T-helper 22 cell (primary cell): ENCODE data around the gene MNT.
A peak's percentile ranks its signal among the peaks of the same experiment; 100 is the strongest.
"Not testable (repeated sequence)": the region's sequence is repeated elsewhere in the genome, so short reads cannot be mapped to it uniquely, and the experiment has no call there.

ENCODE experiments used
- DNase-seq: peaks from one replicate; pipeline ENCODE4 v3.0.0-alpha.2; 2020; ENCODE audit warnings: low read depth

The MNT gene, protein sequence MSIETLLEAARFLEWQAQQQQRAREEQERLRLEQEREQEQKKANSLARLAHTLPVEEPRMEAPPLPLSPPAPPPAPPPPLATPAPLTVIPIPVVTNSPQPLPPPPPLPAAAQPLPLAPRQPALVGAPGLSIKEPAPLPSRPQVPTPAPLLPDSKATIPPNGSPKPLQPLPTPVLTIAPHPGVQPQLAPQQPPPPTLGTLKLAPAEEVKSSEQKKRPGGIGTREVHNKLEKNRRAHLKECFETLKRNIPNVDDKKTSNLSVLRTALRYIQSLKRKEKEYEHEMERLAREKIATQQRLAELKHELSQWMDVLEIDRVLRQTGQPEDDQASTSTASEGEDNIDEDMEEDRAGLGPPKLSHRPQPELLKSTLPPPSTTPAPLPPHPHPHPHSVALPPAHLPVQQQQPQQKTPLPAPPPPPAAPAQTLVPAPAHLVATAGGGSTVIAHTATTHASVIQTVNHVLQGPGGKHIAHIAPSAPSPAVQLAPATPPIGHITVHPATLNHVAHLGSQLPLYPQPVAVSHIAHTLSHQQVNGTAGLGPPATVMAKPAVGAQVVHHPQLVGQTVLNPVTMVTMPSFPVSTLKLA

DNA sequence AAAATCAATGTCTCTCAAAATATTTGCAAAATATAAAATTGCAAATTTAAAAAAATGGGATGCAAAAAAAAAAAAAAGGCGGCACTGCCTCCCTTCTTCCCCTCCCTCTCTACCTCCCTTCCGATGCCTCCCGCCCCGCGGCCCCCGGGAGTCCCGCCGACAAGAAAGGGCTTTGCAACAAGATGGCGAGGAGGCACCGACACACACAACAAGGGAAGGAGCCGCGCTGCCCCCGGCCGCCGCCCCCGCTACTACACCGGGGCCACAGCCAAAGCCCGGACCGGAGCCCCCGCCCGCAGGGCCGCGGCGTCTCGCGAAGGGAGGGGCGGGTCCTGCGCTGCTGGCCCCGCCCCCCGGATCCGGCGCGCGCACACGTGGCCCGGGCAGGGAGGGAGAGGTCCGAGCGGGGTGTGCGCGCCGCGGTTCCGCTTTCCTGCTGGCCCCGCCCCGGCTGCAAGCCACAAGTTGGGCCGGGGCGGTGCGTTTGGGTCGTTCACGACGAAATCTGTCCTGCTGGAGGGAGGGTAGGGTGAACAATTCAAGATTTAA is at the start of gene MNT:
MNT (minus strand) TSS at position 184 of the 549 bp plus-strand sequence. CDS start 348 bp downstream, outside the sequence.
- DNase-seq = peak; percentile 92

DNA sequence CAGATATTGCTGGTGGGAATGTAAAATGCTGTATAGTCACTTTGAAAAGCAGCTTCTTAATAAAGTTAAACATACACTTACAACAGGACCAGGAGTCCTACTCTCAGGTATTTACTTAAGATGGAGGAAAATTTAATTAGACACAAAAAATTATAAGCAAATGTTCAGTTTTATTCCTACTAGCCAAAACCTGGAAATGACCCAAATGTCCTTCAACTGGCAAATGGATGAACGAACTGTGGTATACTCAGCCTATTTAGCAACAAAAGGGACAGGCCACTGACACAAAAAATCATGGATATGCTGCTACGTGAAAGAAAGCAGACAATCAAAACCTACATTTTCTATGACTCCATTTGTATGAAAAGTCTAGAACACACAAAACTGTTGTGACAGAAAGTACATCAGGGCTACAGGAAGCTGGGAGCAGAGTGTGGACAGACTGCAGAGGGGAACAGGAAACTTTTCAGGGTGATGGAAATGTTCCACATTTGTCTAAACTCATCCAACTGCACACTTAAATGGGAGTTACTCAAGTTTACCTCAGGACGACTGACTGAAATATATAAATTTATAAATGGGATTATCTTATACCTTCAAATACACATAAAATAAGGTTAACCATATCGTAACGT is 49.3 kb upstream of the MNT start:
- DNase-seq = no peak

DNA sequence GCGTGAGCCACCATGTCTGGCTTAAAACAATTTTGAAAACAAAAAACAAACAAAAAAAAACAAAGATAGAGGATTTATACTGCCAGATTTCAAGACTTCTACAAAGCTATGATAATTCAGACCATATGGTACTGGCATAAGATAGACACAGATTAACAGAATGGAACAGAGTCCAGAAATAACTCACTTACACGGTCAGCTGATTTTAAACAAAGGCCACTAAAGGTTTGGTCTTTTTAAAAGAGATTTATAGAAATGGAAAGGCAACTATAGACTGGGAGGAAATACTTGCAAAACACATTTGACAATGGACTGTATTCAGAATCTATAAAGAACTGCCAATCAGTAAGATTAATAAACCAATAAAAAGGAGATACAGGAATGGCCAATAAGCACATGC is 48.6 kb upstream of the MNT start:
- no peak for DNase-seq

DNA sequence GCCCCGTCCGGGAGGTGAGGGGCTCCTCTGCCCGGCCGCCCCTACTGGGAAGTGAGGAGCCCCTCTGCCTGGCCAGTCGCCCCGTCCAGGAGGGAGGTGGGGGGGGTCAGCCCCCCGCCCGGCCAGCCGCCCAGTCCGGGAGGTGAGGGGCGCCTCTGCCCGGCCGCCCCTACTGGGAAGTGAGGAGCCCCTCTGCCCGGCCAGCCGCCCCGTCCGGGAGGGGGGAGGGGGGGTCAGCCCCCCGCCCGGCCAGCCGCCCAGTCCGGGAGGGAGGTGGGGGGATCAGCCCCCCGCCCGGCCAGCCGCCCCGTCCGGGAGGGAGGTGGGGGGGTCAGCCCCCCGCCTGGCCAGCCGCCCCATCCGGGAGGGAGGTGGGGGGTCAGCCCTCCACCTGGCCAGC is 46.6 kb upstream of the MNT start:
- DNase-seq = not testable (repeated sequence)

DNA sequence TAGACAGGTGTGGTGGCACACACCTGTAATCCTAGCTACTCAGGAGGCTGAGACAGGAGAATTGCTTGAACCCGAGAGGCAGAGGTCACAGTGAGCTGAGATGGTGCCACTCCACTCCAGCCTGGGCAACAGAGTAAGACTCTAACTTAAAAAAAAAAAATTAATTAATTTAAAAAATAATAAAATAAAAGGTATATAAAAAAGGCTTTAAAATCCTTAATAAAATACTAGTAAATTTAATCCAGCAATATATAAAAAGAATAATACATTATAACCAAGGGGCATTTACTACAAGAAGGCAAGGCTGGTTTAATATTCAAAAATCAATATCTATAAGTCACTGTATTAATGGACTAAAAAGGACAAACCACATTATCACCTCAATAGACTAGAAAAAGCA is 44.8 kb upstream of the MNT start:
- no peak for DNase-seq

DNA sequence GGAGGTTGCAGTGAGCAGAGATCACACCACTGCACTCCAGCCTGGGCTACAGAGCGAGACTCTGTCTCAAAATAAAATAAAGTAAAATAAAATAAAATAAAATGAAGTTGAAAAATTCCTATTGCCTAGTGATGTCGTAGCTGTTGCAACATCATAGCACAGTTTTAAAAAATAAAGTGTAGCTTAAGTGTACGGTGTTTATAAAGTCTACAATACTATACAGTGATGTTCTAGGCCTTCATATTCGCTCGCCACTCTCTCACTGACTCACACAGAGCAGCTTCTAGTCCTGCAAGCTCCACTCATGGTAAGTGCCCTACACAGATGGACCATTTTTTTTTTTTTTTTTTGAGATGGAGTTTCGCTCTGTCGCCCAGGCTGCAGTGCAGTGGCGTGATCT is 43.5 kb upstream of the MNT start:
- DNase-seq = no peak

DNA sequence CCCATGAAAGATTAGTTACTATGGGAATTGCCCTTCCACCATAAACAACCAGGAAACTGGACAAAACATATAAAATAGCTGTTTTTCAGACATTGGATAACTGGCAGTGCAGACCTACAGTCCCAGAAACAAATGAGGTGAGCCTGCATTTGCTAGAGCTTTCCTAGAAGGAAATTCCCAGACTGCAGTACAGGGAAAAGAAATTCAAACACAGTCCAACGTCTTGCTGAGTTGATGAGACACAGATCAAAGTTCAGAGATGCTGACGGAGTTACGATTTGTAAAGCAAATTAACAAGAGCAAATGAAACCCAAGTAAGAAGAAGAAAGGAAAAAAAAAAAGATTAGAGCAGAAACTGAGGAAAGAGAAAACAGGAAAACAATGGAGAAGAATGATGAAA is 41.3 kb upstream of the MNT start:
- DNase-seq = no peak

DNA sequence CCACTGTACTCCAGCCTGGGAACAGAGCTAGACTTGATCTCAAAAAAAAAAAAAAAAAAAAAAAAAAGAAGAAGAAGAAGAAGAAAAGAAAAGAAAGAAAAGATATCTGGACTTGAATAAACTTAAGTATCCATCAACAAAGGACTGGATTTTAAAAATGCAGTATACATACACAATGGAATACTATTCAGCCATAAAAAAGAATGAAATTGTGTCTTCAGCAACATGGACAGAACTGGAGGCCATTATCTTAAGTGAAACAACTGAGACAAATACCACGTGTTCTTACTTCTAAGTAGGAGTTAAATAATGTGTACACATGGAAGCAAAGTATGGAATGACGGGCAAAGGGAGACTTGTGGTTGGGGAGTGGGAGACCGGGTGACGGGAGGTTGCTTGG is 40.1 kb upstream of the MNT start:
- no peak for DNase-seq

DNA sequence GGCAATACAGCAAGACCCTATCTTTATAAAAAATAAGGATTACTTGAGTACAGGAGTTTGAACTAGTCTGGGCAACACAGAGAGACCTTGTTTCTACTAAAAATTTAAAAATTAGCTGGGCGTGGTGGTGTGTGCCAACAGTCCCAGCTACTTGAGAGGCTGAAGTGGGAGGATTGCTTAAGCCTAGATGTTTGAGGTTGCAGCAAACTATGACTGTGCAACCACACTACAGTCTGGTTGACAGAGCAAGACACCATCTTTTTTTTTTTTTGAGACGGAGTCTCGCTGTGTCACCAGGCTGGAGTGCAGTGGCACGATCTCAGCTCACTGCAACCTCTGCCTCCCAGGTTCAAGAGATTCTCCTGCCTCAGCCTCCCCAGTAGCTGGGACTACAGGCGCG is 39.1 kb upstream of the MNT start:
- not testable (repeated sequence) for DNase-seq

DNA sequence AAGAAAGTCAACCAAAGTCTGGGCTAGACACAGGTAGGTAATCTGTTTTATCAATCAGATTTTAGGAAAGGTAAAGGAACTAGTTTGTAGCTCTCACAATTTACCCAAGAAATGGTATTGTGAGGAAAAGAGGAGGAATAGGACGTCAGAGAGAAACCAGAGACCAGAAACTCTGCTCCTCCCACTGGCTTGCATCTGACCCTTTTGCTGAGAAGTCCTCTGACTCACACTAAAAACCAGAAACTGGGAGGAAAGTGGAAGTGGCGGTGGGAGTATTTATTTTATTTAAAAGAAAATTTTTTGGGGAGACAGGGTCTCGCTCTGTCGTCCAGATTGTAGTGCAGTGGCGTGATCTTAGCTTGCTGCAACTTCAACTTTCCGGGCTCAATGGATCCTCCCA is 38.0 kb upstream of the MNT start:
- no peak for DNase-seq

DNA sequence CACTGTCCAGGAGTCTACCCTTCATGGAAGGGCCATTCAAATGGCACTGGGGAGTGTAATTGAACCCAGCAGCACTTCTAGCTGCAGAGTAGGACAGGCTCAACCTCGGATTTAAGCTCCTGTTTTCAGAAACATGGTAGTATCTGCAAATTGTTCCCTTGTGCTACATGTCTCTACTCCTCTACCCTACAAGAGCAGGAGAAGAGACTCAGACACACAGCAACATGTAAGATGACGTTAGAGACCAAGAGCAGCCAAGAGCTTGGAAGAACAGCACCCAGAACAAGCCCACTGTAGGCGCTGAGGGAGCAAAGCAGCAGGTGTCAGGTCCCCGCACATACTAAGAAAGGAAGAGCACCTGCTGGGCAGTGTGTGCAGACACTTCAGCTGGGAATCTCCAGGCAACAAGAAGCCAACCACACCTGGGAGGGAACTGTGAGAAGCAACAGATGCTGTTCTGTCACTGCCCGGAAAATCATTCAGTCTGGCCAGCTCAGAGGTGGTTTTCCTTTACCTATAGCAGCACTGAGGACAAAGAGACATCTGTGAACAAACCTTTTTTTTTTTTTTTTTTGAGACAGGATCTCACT is 35.6 kb upstream of the MNT start:
- DNase-seq = no peak

DNA sequence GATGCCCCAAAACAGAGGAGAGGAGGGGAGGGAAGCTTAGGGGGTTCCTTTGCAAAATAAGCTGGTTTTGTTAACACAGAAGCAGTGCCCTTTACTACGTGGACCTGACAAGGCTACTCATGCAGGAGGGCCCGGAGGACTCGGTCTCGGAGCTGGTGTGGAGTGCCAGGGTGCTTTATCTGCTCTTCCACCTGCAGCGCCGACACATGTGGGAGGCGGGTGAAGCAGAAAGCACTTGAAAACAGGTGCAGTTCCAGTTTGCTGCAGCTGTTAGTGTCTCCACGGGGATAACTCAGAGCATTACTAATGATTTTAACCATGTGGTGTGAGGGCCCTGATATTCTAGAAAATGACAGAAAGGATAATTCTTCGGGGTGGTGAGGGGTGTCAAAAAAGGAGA is 35.0 kb upstream of the MNT start:
- DNase-seq = no peak

DNA sequence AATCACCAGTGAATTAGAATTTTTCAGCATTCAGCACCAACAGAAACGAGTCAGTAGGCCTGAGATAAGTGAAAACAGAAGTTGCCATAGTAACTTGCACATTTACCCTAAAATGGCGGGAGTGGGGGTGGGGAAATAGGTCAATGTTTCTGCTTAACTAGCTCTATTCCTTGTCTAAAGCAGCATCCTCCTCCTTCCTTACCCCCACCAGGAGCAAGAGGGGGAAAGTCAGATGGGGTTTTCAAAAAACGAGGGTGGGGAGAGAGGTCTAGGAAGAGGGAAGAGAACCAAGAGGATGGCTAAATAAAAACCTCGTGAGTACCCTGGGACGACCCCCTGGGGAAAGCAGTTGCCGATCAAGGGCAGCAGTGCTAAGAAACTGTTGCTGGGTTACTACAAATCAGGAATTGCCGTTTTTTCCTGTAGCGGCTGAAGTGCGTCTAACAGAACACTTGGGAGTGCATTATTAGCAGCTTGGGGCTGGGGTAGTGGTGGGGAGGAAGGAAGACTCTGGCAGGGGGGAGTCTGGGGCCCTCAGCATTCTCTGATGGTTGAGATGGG is 34.4 kb upstream of the MNT start:
- no peak for DNase-seq

DNA sequence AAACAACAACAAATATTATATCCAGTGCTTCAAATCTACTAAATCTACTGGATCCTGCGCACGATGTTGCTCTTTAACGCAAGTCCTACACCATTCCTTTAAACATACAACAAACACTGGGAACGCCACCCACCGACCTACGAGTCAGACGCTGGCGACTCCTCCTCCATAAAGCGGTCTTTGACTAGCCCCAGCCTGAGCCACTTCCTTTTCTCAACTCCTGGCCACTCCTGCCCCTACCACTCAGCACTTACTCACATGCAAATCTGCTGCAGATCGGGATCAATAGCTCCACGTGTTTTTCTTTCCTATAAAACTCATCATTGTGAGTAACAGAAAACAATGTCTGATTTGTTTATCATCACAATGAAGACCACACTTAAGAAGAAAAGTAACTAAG is 32.8 kb upstream of the MNT start:
- DNase-seq = no peak

DNA sequence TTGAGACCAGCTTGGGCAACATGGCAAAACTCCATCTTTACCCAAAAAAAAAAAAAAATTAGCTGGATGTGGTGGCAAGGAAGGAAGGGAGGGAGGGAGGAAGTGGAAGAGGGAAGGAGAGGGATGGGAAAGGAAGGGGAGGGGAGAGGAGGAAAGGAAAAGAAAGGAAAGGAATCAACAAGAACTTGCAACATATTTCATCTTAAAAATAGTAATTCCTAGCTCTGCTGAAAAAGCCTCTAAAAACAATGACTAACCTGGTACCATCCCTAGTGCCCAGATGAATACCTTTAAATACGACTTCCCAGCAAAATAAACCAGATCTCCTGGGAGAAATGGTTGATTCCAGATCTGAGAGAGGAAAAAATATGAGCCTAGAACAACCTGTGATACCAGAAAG is 27.1 kb upstream of the MNT start:
- DNase-seq = no peak

DNA sequence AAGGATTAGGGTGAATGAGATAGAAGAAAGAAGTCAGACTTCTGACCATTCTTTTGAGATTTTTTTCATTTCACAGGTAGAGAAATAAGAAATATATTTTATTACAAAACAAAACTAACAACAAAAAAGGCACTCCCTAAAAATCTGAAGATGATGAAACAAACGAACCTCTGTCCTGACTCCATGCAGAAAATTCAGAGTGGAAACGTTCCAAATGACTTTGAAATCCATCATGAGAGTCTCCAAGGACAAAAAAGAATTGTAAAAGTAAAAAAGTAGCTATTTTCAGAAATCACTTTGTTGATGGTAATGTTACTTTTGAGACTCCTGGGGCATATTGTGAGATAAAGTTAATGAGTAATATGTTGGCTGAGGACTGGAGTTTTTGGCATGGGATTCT is 26.4 kb upstream of the MNT start:
- DNase-seq = no peak

DNA sequence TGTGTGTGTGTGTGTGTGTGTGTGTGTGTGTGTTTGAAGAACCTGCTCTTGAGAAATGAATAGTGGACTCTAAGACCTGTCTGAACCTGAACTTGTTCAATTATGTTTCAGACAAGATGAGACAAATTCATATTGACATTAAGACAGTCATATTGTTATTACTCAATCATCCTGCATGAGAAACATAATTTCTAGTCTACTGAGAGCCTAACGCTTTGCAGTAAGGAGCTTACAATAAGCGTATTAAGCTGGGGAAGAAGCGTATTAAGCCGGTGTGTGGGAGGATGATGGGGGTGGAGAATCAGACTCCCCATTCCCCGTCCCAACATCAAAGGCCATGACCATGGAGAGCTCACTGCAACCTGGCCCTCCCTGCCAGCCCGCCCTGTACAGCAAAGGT is 22.4 kb upstream of the MNT start:
- DNase-seq = no peak

DNA sequence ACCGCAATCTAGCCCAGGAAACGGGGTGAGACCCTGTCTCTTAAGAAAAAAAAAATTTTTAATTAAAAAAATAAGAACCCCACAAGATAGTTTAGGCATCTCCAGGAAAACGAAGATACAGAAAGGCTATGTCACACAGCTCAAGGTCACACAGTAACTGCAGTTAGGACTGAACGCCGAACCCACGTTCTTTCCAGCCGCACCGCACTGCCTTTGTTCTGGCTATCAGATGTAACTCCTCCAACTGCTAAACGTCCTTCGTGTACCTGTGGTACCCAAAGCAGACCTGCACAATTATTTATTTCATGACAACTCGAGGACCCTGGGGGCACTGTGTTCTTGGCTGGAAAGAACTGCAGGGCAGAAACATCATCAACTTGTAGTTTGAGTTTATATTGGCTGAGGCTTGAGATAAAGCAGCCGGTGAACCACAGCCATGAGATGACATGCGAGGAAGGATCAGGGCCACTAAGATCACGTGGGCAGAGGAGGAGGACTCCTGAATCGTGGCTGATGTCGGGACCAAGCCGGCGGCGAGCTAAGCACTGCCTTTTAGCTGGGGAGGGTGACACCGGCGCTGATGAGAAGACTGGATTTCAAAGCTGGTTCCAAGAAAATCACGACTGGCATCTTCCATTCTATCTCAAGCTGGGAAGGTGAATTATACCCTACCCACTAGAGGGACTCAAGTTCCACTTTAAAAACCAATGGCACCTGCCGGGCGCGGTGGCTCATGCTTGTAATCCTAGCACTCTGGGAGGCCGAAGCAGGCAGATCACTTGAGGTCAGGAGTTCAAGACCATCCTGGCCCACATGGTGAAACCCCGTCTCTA is 20.7 kb upstream of the MNT start:
- no peak for DNase-seq

DNA sequence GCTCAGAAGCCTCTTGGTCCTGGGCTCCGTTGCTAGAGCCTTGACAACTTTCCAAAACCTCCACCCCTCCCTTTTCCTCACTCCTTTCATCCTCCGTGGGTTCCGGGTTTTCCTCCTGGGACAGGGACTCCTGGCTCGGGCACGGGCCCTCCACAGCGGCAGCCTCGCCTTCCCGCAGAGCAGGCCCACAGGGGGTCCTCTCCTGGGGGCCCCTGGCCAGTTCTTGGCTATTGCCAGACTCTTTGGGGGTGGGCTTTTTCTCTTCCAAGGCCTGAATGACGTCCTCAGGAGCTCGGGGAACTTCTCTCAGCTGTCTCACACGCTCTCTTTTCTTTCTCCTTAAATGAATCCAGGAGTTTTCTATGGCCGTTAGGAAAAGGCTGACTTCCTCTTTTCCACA is 19.3 kb upstream of the MNT start:
- DNase-seq = no peak

DNA sequence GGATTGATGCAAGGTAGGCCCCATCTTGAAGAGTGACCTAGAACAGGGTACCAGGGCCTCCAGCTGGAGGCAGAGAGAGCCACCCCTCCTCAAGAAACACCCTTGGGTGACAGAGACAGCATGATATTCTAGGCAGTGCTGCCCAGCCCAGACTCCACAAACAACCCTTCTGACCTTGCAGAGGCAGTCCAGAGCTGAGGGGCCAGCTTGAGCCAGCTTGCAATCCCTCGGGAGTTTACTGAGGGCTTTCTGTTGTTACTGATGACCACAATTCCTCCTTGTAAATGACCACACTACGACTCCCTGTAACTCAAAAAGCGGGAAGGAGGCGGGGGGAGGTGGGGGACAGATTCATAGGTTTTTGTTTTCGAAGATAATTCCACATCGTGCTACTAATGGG is 18.6 kb upstream of the MNT start:
- DNase-seq = no peak

DNA sequence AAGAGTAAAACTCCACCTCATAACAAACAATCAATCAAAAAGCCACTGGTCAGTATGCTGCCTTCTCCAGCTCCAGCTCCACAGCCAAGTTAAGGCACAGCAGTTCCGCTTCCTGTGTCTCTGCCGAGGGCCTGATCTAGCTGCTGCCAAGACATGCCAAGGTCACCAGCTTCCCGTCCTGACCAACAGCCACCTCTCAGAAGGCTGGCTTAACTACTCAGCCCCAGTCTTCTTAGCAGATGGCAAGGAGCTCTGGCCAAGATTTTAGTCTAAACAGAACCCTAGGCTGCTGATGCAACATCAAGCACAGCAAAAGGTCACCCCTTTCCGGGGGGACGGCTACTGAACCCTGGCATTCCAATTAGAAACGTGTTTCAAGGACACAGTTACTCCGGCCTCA is 17.7 kb upstream of the MNT start:
- DNase-seq = no peak
